ENCODE data around the gene DDB1.

Gene DDB1

GRCh38 chr11:61332797-61333549, at the start of gene DDB1, which contains the start of gene TKFC:
Gene DDB1 (minus strand): TSS chr11:61333105. CDS start chr11:61332968, 137 bp downstream.
Gene TKFC (plus strand): TSS chr11:61333228. CDS start chr11:61334729, 1,501 bp downstream.
- DNase-seq, result peak; percentile 98

- no peak for DNase-seq
Observed at GRCh38 chr11:61380884-61381283, 48.0 kb upstream of the DDB1 start.

GRCh38 chr11:61378713-61379313, 45.9 kb upstream of the DDB1 start:
- DNase-seq, result no peak

- no peak for DNase-seq
Observed at GRCh38 chr11:61377461-61378160, 44.7 kb upstream of the DDB1 start.

- no peak for DNase-seq
Observed at GRCh38 chr11:61375761-61376108, 42.8 kb upstream of the DDB1 start.

GRCh38 chr11:61372659-61373420, 39.9 kb upstream of the DDB1 start:
- DNase-seq, result no peak

GRCh38 chr11:61370349-61371005, 37.6 kb upstream of the DDB1 start:
- DNase-seq, result no peak

- DNase-seq, result no peak
Observed at GRCh38 chr11:61369372-61370348, 36.8 kb upstream of the DDB1 start.

- DNase-seq, result no peak
Observed at GRCh38 chr11:61368646-61369045, 35.7 kb upstream of the DDB1 start.

GRCh38 chr11:61367406-61367805, 34.5 kb upstream of the DDB1 start:
- no peak for DNase-seq

GRCh38 chr11:61364012-61364675, 31.2 kb upstream of the DDB1 start:
- DNase-seq, result no peak

- peak; percentile 41 for DNase-seq
Observed at GRCh38 chr11:61362542-61362875, 29.6 kb upstream of the DDB1 start.

- peak; percentile 93 for DNase-seq
Observed at GRCh38 chr11:61361741-61362541, 29.0 kb upstream of the DDB1 start, which contains the start of the genes CYB561A3 and TMEM138. Gene CYB561A3 (minus strand): TSS chr11:61361882. CDS start chr11:61356713, 5,169 bp downstream. Gene TMEM138 (plus strand): TSS chr11:61362374. CDS start chr11:61364391, 2,017 bp downstream.

- DNase-seq, result no peak
Observed at GRCh38 chr11:61361237-61361740, 28.4 kb upstream of the DDB1 start.

GRCh38 chr11:61359516-61359915, 26.6 kb upstream of the DDB1 start:
- DNase-seq, result no peak

GRCh38 chr11:61358566-61358965, 25.7 kb upstream of the DDB1 start:
- DNase-seq, result no peak

GRCh38 chr11:61357894-61358239, 25.0 kb upstream of the DDB1 start:
- no peak for DNase-seq

- DNase-seq, result no peak
Observed at GRCh38 chr11:61357233-61357893, 24.5 kb upstream of the DDB1 start.

GRCh38 chr11:61356706-61357105, 23.8 kb upstream of the DDB1 start:
- no peak for DNase-seq
